HG03103 (cell line): ENCODE results near the gene CMTM5.

Source experiments
- ATAC-seq: cut with Tn5 transposase; IDR thresholded peaks from one replicate; pipeline ENCODE4 v1.9.1; 2021; ENCODE audit warnings: low read depth; ENCODE audit not compliant: unreplicated experiment

The CMTM5 gene, protein sequence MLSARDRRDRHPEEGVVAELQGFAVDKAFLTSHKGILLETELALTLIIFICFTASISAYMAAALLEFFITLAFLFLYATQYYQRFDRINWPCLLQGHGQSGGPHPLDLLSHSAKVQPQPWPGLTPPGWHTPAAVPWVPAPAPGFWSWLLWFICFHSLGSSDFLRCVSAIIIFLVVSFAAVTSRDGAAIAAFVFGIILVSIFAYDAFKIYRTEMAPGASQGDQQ

DNA sequence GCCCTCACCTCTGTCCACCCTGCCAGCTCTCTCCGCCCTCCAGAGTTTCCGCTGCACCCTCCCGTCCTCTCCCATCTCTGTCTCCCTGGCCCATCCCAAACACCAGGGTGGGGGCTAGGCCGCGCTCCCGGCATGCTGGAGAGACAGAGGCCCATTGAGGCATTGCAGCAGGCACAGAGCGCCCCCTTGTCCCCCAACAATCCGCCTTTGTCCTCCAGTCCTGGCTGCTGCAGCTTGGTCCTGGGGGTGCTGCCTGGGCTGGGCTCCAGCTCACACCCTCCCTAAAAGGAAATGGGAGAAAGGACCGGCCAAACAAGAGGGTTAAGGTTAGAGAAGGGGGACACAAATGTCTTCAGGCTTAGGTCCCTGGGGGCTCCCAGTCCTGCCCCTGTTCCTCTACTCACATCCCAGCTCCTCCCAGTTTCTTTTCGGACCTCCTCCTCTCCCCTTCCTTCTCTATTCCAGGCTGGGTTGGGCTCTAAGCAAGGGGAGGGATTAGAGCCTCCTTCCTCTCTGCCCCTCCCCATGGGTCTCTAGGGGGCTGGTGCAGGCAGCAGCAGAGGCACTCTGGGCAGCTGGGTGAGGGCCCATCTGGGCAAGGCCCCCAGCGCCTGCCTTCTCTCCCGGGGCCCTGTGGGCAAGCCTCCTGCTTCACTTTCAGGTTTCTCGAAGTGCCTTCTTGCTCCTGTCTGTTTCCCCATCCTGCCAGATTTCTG, at the start of gene CMTM5:
Gene CMTM5, plus strand, starts transcription at position 565 of the 716 bp plus-strand sequence. CDS start 206 bp downstream, outside the sequence.
- no peak for ATAC-seq

DNA sequence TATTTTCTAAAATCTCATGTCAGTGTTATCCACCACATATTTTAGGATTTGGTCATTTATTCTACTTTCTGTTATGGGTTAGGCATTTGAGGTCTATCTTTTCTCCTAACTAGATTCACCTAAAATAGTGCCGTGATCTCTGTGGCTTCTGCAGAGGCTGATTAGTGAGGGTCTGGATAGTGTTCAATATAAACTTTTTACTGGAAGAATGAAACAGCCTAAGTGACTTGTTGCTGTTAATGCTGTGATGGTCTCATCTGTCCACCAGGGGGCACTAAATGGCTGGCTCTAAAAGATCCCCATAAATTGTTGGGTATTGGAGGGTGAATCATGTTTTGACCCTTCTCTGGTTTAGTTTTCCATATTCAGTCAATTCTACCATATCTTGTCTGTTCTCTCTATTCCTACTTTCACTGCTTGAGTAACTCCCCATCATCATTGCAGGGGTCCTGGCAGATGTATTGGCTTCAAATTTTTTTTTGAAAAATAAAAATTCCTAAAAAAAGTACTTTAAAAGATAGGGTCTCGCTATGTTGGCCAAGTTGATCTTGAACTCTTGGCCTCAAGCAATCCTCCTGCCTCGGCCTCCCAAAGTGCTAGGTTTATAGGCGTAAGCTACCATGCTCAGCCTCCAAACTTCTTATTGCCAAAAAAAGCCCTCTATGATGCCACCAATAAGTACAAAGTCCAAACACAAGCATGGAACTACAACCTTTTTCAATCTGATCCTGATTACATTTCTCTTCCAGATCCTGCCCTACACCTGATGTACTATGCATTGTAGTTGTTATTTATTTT, 48.7 kb upstream of the CMTM5 start:
- ATAC-seq: no peak

DNA sequence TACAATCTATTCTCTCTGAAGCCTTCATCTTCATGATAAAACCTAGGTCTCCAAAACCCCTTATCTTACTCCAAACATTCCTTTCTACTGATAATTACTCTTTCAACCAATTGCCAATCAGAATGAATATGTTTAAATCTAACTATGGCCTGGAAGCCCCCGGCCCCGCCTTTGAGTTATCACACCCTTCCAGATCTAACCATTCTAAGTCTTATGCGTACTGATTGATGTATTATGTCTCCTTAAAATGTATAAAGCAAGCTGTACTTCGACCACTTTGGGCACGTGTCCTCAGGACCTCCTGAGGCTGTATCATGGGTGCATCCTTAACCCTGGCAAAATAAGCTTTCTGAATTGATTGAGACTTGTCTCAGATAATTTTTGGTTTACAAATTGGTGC, 41.2 kb upstream of the CMTM5 start:
- ATAC-seq: no peak

DNA sequence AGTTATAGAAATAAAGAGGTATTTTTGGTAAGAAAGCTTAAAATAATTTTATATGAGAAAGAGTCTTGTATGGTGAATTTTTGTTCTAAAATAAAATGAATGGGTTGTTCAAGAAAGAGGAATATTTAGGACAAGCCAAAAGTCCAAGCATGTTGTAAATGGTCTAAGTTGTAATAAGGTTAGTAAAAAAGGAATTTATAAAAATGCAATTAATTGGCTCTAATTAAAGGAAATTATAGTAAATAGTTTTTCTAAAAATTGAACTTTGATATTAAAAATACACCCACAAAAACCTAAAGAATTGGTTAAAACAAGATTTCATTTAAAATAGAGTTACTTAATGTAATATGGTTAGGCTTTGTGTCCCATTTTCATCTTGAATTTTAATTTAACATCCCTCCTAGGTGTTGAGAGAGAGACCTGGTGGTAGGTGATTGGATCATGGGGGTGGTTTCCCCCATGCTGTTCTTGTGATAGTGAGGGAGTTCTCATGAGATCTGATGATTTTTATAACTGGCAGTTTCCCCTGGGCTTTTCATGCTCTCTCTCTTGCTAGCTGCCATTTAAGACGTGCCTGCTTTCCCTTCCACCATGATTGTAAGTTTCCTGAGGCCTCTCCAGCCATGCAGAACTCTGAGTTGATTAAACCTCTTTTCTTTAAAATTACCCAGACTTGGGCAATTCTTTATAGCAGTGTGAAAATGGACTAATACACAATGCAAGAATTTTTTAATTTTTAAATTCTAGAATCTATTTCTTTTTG, 37.2 kb upstream of the CMTM5 start:
- no peak for ATAC-seq

DNA sequence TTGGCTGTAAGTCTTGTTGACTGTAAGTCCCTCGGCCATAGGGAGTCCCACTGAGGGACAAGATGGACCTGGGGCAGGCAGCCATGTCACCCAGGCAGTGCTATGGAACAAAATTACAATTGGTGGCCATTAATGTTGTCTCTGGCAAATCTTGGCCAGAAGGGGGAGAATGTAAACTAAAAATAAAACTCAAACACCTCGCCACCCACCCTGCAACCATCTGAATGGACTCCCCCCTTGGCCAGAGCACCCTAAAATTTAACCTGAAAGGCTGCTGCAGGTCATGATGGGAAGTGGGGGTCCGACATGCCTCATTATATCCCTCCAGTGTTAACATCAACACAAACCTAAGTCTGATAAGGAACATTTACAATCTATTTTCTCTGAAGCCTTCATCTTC, 32.4 kb upstream of the CMTM5 start:
- no peak for ATAC-seq

DNA sequence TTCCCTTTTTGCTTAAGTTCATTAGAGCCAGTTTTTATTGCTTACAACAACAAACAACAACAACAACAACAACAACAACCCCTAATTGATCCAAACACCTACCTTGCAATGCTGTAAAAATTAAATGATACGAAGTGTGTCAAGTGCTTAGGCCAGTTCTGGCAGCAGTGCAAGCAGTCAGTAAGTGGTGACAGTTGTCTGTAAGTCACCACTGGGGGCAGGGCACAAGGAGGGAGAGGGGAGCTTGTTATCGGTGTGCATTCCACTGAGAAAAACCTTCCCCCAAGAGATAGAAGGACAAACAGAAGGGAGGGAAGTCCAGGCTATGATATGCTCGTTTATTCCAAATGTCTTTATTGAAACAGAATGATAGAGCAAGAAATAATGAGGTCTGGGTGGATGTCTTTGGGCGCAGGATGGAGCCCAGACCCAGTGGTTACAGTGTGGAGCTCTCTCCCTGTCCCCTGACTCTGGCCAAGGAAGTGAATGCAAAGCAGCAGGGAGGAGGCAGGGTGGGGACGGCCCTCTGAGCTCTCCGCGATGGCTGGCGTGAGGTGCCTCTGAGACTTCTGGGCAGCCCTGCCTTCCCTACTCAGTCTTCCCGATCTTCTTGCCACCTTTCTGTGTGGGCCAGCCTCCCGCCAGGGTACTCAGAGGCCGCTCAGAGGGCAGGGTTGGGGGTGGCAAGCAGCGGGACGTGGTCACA, 30.7 kb upstream of the CMTM5 start:
- ATAC-seq: no peak

DNA sequence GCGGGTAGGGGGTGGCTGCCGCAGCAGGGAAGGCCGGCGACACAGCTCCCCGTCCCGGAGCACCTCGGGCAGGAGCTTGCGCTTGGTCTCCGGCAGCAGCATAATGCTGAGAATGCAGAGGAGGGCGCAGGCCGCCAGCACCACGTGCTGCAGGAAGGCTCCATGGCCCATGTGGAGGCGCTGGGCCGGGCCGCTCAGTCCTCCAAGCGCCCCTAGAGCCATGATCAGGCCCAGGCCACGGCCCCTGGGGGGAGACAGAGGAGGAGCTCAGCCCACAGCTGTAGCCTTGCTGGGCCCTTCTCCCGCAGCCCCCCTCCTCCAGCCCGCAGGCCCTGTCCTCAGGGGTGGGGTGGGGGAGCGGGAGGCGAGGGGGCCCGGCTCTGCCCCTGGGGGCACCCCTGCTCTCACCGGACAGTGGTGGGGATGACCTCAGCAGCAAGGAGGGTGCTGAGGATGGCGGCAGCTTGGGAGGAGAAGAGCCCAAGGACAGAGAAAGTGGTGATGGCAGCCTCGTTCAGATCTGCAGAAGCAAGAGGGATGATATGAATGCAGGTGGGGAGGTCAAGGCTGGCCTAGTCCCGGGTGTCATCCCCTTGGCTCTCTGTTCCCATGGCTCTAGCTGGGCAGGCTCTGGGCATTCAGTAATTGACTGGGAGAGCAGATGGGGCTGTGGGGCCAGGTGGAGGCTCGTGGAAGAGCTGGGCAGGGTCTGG, 30.0 kb upstream of the CMTM5 start:
- ATAC-seq: no peak

DNA sequence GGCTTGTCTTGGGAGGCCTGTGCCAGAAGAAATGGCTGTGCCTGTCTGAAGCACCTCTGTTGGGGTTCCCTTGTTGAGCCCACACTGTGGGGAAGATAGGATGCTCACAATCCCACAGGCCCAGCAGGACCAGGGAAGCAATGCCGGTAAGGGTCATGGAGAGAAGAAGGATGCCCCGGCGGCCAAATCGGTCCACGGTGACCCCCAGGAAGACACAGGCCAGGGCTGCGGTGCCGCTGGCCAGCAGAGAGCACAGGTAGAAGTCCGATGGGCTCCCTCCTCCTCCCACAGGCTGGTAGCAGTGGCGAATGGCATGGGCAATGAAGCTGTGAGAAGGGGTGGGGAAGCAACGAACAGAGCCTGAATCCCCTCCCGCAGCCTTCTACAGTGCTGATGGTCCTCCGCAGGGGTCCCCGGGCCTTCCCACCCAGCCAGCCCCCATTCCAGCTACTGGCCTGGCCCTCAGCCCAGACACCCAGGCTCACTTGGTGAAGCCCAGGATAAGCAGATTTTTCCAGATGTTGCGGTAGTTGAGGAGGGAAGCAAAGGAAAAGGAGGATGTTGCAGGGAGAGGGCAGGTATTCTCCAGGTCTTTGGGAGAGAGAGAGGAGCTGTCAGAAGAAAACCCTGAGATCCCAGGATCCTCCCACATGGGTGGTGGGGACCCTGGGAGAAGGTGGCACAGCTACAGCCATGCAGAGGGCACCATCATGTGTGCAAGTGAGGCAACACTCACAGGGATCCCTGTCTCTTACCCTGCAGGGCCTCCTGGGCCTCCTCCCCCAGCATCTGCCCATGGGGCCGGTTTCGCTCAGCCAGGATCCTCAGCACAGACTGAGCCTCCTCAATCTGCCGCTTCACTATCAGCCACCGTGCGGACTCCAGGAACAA, 29.2 kb upstream of the CMTM5 start:
- ATAC-seq: no peak

DNA sequence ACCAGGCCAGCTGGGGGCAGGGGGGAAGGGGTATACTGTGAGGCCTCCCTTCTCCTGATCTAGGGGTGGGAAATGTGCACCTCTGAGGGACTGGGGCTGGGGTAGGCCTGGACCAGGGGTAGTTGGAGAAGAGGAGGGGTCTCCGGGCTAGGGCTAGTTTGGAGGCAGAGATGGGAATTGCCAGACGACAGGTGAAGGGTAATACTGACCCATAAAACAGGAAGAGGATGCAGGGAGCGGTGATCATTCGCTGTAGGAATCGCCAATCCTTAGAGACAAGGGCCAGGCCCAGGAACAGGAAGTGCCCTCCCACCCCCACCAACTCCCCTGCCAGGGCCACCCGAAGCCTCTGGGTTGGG, 28.6 kb upstream of the CMTM5 start:
- no peak for ATAC-seq

DNA sequence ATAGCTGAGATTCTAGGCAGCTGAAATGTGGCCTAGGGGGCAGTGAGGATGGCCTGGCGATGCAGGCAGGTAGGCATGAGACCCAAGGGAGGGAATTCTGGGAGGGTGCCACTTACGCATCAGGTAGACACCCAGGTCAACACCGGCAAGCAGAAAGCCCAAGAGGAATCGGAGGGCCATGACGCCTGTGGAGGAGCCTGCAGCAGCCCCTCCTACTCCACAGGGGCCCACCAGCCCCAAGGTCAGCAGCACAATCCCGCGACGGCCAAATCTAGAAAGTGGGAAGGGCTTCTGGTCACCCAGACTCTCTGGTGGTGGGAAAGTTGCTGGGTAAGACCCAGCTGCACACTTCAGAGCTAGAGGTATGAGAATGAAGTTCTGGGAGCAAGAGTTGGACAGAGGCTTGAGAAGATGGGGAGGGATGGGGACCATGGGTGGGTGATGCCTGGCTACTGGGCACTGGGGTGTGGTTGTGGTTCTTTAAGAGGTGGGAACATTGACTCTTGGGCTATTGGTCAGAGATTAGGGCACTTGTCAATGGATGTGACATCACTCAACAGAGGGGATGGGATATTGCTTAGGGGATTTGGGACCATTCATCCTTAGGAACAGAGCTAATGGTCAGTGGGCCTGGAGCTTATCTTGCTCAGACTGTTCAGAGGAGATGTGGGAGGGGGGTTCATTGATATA, 27.5 kb upstream of the CMTM5 start:
- no peak for ATAC-seq

DNA sequence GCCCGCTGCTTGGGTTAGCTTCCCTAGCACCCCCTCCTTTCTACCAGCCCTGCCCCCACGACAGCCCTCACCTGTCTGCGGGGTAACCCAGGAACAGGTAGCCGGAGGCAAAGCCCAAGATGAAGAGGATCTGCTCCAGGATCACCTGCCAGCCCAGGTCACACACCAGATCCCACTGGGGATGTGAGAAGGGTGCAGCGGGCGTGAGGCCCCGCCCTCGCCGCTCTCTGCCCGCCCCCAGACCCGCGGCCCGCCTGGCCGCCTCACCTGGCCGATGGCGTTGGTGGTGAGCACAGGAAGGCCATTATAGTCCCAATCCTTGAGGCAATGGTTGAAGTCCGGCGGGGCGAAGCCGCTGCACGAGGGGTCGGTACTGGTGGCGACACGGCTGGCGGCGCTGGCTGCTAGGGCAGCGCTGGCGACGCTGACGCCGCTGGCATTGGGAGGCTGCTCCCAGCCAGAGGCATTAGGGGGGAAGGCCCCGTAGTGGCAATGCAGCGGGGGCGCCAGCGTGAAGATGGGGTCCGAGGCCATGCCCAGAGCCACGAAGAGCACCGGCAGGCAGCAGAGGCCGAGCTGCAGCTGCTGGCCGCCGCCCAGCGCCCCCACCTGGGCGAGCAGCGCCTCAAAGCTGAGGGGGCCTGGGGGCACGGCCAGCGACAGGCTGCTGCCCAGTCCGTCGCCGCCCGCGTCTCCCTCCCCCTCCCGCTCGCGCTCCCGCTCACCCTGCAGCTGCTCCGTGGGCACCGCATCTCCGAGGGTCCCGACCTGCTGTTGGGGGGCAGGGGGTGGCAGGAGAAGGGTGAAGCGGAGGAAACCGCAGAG, 25.0 kb upstream of the CMTM5 start:
- no peak for ATAC-seq

DNA sequence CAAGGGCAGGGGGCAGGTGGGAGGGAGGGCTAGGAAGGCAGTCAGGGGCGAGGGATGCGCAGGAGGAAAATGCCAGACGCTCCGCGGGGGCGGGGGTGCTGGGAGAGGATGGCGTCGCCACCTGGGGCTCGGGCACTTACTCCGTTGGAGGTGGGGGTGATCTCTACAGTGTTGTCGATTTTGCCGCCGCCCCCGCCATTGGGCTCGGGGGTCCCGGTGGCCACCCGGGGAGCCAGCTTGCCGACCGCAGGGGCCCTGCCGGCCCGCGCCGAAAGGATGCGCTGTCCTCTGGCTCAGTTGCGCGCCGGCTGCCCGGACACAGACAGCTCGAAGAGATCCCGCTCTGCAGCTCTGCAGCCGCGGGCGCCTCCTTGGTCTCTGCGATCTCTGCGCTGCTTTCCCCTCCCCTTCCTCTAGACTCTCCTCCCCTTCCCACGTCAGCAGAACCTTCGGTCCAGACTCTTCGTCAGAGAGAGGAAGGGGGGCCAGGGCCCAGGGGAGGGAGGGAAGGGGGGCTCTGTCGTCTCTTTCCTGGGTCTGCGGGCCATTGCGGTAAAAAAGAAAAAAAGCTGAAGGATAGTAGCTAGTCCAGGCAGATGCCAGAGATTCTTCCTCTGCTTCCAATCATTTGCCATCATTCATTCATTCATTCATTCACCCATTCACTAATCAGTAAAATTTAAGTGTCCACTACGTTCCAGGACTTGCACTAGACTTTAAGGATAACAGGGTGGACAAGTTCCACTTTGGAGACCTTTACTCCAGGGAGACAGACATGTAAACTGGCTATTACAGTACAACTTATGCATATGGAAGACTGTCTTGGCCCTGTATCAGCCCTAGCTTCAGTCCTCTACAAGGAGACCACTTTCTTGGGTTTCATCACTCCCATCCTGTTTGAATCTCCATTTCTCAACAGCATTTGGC, 24.1 kb upstream of the CMTM5 start, which contains the start of gene SLC22A17:
Gene SLC22A17, minus strand, starts transcription at position 382 of the 927 bp plus-strand sequence.
- no peak for ATAC-seq

DNA sequence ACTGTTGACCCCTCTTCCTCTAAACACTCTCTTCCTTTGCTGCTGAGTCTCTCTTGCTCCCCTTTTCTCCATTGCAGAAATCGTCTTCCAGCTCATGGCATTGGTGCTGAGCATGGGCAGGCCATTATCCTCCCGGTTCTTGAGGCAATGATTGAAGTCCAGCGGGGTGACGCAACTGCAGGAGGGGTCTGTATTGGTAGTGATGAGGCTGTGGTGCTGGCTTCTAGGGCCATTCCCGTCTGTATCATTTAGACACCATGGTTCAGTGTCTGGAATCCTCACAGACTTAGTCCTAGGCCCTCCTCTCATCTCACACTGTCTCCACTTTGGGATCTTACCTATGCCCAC, 23.4 kb upstream of the CMTM5 start:
- ATAC-seq: no peak

DNA sequence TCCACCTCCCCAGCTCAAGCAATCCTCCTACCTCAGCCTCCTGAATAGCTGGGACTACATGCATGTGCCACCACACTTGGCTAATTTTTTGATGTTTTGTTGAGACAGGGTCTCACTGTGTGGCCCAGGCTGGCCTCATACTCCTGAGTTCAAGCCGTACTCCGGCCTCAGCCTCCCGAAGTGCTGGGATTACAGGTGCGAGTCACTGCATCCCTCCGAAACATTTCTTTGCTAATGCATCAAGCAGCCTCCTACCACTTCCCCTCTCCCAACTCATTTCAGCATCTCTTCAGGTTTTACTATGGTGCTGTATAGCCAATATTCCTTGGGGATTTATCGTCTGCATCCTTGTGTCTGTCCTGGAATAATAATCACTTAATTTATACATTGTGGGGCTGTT, 21.9 kb upstream of the CMTM5 start:
- ATAC-seq: no peak

DNA sequence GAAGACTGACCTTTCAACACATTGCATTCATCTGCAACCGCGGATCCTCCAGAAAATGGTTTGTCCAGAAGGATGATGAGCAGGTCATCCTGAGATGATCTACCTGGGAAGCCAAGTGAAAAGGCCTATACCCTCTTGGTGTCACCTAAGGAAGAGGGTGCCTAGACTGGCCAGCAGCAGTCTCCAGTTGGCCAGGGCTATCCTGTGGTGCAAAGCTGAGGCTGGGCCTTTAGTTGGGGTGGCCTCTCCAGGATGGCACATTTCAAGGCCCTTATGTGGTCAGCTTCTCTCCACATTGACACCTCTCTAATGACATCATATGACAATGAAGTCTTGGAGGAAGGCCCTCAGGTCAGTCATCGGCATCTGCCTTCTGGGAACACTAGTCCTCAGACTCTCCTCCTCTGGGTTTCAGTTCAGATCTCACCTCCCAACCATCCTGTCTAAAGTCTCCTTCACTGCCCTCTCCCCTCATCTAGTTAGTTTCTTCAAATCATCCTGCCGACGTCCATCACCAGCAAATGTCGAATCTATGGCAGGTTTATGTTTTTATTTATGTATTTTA, 20.9 kb upstream of the CMTM5 start:
- ATAC-seq: no peak

DNA sequence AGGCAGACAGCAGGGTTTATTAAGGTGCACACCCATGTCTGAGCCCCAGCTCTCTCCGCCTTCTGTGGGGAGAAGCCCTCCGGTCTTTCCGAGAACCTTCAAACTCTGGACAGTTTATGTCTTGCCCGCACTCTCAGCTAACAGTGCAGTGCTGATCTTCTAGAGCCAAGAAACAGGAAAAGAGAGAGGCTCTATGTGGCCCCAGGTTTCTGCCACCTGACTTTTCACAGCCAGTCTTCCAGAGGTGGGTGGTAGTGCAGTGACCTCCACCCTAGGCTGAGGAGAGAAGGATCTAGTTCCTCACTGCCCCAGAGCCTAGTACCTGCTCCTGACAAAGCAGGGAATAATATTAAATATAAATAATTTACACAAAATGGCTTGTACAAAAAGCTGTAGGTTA, 20.2 kb upstream of the CMTM5 start:
- ATAC-seq: no peak
